Nephron progenitor cell (in vitro differentiated cells): ENCODE data around the gene SH3BP4.

Experiments used
- DNase-seq: peaks from one replicate; pipeline ENCODE4 v3.0.0; 2021
- H3K27ac Mint-ChIP-seq: 2 replicates; pipeline ENCODE4 v1.8.0; 2021; ENCODE audit warnings: mild to moderate bottlenecking, moderate library complexity, mixed read lengths
- H3K27me3 Mint-ChIP-seq: 2 replicates; pipeline ENCODE4 v1.8.0; 2021; ENCODE audit warnings: mild to moderate bottlenecking, low read depth, mixed read lengths; ENCODE audit not compliant: poor library complexity
- H3K36me3 Mint-ChIP-seq: 2 replicates; pipeline ENCODE4 v1.8.0; 2021; ENCODE audit warnings: low read depth, mixed read lengths
- H3K4me1 Mint-ChIP-seq: 2 replicates; pipeline ENCODE4 v1.8.0; 2021; ENCODE audit warnings: mixed read lengths
- H3K4me3 Mint-ChIP-seq: 2 replicates; pipeline ENCODE4 v1.8.0; 2021; ENCODE audit warnings: mild to moderate bottlenecking, moderate library complexity, mixed read lengths
- H3K9me3 Mint-ChIP-seq: 2 replicates; pipeline ENCODE4 v1.8.0; 2021; ENCODE audit warnings: mild to moderate bottlenecking, moderate library complexity, mixed read lengths
- TF ChIP-seq, protein P1 (sequence below): fragments of 200-600 bp; sonication (generic); IDR thresholded peaks from 2 replicates; pipeline ENCODE4 v1.5.0; 2021; ENCODE audit warnings: antibody characterized with exemption

The SH3BP4 gene

DNA sequence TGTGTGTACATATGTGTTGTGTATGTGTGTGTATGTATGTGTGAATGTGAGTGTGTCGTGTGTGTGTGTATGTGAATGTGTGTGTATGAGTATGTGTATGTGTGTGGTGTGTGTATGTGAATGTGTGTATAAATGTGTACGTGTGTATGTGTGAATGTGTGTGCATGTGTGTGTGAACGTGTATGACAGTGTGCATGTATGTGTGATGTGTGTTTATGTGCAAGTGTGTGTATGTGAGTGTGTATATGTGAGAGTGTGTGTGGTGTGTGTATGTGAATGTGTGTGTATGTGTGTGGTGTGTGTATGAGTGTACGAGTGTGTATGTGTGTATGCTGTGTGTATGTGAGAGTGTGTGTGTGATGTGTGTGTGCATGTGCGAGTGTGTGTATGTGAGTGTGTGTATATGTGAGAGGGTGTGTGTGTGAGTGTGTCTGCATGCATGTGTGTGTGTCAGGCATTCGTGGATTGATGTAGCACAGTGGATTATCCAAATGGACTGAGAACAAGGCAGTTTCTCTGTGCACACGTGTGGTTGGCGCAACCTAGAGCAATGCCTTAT, 127.2 kb downstream of the SH3BP4 start:
- Mint-ChIP-seq H3K27me3 (peaks cover 2% of the 10 kb centered on the region), H3K4me1 (peaks cover 24% of the 10 kb centered on the region)
- TF ChIP-seq, protein P1, sequence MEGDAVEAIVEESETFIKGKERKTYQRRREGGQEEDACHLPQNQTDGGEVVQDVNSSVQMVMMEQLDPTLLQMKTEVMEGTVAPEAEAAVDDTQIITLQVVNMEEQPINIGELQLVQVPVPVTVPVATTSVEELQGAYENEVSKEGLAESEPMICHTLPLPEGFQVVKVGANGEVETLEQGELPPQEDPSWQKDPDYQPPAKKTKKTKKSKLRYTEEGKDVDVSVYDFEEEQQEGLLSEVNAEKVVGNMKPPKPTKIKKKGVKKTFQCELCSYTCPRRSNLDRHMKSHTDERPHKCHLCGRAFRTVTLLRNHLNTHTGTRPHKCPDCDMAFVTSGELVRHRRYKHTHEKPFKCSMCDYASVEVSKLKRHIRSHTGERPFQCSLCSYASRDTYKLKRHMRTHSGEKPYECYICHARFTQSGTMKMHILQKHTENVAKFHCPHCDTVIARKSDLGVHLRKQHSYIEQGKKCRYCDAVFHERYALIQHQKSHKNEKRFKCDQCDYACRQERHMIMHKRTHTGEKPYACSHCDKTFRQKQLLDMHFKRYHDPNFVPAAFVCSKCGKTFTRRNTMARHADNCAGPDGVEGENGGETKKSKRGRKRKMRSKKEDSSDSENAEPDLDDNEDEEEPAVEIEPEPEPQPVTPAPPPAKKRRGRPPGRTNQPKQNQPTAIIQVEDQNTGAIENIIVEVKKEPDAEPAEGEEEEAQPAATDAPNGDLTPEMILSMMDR: no peak

DNA sequence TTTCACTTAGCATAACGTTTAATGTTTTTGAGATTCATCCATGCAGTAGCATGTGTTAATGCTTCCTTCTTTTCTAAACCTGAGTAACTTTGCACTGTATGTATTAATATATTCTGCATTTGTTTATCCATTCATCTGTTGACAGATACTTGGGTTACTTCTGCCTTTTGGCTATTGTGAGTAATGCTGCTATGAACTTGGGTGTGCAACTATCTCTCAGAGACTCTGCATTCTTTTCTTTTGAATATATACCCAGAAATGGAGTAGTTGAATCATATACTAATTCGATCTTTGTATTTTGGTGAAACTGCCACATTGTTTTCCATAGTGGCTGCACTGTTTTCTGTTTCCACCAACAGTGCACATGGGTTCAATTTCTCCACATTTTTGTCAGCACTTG, 128.3 kb downstream of the SH3BP4 start:
- H3K4me3 Mint-ChIP-seq: no peak overlapping the region
- no peak overlapping the region for H3K27ac Mint-ChIP-seq
- no peaks in the 10 kb centered on the region for H3K36me3 Mint-ChIP-seq
- H3K9me3 Mint-ChIP-seq: peaks cover 11% of the 10 kb centered on the region
- peaks cover 16% of the 10 kb centered on the region for H3K4me1 Mint-ChIP-seq
- no peak for DNase-seq
- TF ChIP-seq, protein P1: no peak
- H3K27me3 Mint-ChIP-seq: peaks cover 9% of the 10 kb centered on the region

More for the DNA sequence above, 127.2 kb downstream of the SH3BP4 start:
- no peak overlapping the region for H3K4me3 Mint-ChIP-seq
- H3K27ac Mint-ChIP-seq: no peak overlapping the region
- DNase-seq: no peak
- peaks cover 3% of the 10 kb centered on the region for H3K9me3 Mint-ChIP-seq
- H3K36me3 Mint-ChIP-seq: no peaks in the 10 kb centered on the region

DNA sequence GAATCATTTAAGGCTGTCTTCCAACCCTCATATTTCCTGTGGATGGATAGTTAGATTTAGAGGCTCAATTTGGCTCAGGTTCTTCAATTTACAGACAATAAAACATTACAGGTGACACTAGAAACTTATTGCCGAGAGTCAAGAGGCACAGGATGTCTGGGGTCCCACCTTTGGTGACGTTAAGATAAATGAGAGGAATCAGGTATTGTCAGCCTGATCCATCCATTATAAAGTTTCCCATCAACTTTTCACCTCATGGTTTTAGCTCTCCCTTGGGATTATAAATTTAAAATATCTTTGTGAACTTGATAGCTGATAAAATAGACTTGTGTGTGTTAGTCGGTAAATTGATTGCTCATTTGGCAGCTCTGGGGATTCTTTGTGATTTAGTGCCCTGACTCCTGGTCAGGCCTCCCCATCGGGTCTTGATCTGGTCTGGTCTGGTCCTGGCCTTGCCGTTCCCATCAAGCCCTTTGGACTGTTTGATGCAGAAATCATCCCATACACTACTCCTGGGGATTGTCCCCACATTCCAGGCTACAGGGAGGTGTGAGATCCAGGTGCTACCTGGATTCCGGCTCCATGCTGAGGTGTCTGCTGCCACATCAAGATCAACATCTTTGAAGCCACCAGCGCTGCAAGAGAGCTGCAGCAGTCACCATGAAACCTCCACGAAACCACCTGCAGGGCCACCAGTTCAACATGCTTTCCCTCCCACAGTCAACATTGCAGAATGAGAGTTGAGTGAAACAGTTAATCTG, 130.9 kb downstream of the SH3BP4 start:
- Mint-ChIP-seq H3K27ac (no peak overlapping the region), H3K36me3 (no peaks in the 10 kb centered on the region), H3K27me3 (peaks cover 16% of the 10 kb centered on the region), H3K4me3 (no peak overlapping the region), H3K4me1 (peaks cover 19% of the 10 kb centered on the region), H3K9me3 (peaks cover 14% of the 10 kb centered on the region)
- TF ChIP-seq, protein P1: no peak
- no peak for DNase-seq

GRCh38 chr2:235083822-235084221, 132.0 kb downstream of the SH3BP4 start:
- Mint-ChIP-seq H3K27ac (no peak overlapping the region), H3K4me1 (peaks cover 29% of the 10 kb centered on the region), H3K9me3 (peaks cover 14% of the 10 kb centered on the region), H3K36me3 (no peaks in the 10 kb centered on the region), H3K4me3 (no peak overlapping the region), H3K27me3 (peaks cover 19% of the 10 kb centered on the region)
- no peak for DNase-seq
- TF ChIP-seq, protein P1: no peak

DNA sequence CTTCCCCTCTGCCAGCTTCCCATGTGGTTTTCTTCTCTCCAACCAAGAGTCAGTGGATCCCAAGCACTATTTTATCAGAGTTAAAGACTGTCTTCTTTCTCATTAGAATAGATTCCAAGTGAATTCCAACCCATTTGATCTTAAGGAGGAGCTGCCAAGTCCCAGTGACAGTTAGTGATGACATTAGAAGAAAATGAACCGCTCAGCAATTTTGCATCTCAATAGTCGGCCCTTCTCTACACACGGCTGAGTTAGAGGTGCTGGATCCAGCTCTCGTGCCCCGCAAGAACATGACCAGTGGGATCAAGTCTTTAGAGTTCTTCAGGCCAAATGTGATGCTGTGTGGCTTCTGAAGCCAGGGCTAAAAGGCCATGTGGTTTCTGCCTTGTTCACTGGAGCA, 132.6 kb downstream of the SH3BP4 start:
- Mint-ChIP-seq H3K4me1 (peaks cover 35% of the 10 kb centered on the region), H3K27me3 (peaks cover 19% of the 10 kb centered on the region), H3K4me3 (no peak overlapping the region), H3K9me3 (peaks cover 14% of the 10 kb centered on the region), H3K27ac (no peak overlapping the region), H3K36me3 (no peaks in the 10 kb centered on the region)
- TF ChIP-seq, protein P1: no peak
- no peak for DNase-seq

DNA sequence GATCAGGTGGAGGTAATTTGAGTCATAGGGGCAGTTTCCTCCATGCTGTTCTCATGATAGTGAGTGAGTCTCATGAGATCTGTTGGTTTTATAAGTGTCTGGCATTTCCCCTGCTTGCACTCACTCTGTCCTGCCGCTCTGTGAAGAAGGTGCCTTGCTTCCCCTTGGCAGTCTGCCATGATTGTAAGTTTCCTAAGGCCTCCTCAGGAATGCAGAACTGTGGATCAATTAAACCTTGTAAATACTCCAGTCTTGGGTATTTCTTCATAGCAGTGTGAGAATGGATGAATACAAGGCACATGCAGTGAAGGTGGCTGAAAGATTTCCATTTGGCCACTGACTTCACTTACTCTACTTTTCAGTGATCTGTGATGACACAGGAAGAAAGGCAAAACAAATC, 133.7 kb downstream of the SH3BP4 start:
- Mint-ChIP-seq H3K36me3 (no peaks in the 10 kb centered on the region), H3K9me3 (peaks cover 14% of the 10 kb centered on the region), H3K4me3 (no peak overlapping the region), H3K4me1 (peaks cover 38% of the 10 kb centered on the region), H3K27me3 (peaks cover 19% of the 10 kb centered on the region), H3K27ac (no peak overlapping the region)
- TF ChIP-seq, protein P1: no peak
- DNase-seq: no peak
